NCI-H2081 treated with DMSO at 0.1 percent for 48 hours (cell line): Measurements from ENCODE around the gene LSAMP.

ENCODE experiments used
- DNase-seq: peaks from one replicate; lab custom pipeline; 2025; lab: John Stamatoyannopoulos, UW

Gene LSAMP

DNA sequence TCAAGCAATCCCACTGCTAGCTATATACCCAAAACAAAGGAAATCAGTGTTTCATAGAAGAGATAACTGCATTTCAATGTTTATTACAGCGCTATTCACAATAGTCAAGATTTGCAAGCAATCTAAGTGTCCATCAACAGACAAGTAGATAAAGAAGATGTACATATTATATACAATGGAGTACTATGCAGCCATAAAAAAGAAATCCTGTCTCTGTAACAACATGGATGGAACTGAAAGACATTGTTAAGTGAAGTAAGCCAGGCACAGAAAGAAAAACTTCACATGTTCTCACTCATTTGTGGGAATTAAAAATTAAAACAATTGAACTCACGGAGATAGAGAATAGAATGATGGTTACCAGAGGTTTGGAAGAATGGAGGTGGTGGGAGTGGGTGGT lies 89.2 kb downstream of the LSAMP start:
- no peak for DNase-seq

DNA sequence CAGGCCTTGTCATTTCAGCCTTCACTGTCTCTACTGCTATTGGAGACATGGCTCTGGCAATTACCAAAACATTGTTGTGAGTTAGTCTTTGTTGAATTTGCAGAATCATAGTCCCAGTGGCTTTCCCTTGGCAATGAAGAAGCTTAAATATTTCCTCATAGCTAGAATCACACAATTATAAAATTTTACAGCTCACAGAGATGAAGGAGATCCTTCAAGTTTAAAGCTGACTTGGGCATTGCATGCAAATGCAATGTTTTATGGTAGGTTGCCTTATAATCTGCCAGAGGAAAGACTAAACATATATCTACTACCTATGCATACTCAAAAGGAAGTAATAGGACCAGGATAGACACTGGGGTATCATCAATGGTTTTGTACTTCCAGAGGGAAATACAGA lies 90.9 kb downstream of the LSAMP start:
- DNase-seq: no peak

DNA sequence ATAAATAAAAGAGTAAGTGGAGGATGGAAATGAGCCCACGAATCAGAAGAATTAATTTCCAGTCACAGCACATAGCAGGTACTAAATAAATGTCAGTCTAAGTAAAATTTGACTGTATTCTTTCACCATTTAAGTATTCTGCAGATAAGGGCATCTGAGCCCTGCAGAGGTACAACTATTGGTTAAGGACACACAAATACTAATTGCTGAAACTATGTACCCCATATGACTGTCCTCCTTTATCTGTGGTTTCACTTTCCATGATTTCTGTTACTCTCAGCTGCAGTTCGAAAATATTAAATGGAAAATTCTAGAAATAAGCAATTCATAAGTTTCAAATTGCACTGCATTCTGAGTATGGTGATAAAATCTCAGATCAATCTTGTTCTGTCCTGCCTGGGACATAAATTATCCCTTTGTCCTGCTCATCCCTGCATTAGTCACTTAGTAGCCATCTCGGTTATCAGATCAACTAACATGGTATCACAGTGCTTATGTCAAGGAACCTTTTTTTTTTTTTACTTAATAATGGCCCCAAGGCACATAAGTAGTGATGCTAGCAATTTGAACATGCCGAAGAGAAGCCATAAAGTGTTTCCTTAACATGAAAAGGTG lies 95.1 kb downstream of the LSAMP start:
- no peak for DNase-seq

DNA sequence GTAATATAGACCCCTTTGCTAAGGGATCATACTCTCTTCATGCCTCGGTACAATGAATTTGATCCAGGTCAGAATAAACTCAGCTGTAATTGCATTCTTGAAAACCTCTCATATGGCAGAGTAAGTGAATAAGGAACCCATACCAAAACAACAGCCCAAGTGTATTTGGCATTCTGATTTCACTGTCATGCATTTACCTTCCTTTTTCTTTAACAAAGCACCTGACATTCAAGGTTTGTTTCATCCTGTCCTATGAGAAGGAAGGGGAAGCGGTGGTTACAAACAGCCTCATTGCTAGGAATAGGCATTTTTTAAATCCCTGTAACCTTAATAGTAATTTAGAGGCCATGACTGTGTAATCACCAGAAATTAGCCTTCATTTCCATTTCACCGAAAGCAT lies 97.1 kb downstream of the LSAMP start:
- DNase-seq: no peak

DNA sequence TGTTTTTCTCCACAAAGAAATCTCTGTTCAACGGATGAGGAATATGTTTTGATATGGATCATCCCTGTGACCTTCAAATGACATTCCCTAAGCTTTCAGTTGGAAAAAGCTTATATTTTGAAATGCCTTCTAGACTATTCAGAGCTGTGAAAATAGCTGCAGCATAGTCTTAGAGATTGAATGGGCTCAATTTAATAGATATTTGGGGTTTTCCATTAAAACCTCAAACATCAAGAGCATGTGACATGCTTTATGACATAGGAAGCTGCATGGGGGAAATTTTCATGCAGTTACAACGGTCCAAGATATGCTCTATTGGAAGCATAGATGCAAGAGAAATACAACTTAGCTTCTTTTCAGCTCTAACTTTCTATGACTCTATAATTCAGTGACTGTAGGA lies 102.8 kb downstream of the LSAMP start:
- DNase-seq: no peak

DNA sequence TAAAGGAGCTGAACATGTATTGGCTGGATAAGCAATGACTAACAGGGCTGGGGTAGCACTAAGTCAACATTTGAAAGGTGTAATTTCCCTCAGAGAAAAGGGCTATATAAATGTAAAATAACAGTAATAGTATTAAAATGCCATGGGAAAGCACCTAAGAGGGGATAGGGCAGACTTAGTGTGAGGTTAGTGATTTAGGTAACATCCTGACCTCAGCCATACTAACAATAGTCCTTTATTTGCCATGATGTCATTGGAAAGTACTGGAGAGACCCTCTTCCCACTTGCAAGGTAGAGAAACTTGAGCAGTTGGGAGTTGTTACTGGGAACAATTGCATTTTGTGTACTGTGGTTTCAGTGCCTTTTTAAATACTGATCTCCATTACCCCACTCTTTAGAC lies 103.4 kb downstream of the LSAMP start:
- no peak for DNase-seq

DNA sequence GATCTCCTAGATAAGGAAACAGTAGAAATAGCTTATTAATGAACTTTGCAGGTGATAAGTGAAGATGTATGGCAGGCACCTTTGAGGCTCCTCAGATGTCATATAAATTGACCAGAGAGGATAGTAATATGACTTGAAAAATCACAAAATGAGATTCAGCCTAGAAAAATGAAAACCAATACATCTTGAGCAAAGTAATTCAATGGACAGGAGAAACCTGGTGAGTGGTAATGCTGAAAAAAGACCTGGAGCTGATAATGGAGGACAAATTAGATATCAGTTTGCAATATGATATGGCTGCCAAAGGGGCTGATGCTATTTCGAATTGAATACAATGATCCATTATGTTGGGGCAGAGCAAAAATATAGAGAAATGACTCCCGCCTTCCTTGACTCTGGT lies 103.9 kb downstream of the LSAMP start:
- DNase-seq: no peak

DNA sequence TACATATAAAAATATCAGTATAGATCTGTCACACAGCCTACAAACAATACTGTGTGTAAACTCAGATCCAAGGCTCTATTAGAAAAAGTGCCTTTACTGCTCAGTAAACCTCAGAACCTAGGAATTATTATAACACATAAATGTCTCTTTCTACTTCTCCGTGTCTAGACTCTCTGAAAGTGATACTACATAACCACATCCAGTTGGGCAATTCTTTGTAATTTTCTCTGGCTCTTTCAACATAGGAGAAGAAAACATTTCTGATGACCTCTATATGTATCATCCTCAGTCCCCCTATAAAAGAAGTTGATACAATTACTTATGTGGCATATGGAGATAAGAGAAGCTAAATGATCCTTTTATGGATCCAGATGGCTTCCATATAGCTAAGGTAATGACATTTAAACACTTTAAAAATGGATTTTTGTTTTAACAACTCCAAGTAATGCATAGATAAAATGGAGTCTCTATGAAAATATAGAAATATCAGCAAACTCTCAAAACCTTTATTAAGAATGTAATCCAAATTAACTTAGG lies 104.5 kb downstream of the LSAMP start:
- DNase-seq: no peak

DNA sequence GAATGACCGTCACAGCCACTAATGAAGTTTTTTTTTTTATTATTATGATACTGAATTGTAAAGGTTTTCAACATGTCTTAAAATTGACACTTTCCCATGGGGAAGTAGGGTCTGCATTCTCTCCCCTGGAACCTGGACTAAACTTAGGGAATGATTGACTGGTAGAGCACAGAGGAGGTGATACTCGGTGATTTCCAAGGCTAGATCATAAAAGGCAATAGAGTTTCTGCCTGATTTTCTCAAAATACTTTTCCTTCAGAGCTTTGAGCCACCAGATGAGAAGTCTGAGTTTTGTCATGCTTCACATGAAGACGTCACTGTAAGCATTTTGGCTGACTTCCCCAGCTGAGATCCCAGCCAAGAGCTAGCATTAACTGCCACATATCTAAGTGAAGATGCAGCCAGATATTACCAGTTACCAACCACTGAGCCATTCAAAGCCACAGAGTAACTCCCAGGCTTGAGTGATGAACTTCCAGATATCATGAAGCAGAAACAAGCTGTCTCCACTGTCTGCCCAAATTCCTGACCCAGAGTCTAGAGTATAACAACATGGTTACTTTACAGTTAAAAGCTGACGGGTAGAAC lies 105.8 kb downstream of the LSAMP start:
- DNase-seq: no peak

DNA sequence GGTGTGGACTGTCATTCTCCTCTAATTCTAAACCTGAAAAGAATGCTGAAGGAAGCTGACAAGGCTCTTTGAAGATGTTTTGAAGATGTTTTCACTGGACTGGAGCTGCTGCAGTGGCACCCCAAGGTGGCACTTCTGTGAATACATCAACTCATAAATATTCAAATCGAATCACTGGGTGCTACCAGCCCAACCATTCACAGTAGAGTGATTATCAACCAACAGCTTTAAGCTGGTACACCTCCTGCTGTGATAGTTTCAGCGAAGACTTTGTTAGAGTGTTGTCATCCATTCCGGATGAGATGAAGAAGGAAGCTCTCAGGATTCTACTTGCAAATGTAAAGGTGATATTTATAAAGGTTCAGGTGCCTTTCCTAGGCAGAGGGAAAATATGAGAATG lies 106.6 kb downstream of the LSAMP start:
- DNase-seq: no peak

DNA sequence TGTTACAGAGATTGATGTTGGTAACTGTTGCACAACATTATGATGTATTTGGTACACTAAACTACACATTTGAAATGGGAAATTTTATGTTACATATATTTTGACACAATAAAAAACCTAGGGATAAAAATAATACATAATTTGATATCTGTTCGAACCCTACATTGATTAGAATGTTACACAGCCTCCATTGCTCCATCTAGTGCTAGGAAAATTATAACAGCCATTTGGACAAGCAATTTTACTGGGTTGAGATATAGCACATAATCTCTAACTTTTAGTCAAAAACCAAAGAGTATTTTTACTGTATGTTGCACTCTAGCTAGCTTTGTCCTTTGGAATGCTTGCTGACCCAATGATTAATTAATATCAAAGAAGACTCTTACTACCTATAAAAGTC lies 108.1 kb downstream of the LSAMP start:
- no peak for DNase-seq

DNA sequence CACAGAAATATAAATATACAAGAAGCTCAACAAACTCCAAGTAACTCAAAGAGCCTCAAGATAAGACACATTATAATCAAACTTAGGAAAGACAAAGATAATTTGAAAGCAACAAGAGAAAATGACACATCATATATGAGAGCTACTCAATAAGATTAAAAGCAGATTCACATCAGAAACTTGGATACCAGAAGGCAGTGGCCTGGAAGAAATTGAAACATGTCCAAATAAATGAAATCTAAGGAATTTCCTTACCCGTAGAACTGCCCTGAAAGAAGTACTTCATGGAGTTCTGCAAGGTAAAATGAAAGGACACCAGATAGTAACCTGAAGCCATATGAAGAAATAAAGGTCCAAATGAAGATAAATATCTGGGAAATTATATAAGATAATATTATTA lies 113.9 kb downstream of the LSAMP start:
- no peak for DNase-seq

DNA sequence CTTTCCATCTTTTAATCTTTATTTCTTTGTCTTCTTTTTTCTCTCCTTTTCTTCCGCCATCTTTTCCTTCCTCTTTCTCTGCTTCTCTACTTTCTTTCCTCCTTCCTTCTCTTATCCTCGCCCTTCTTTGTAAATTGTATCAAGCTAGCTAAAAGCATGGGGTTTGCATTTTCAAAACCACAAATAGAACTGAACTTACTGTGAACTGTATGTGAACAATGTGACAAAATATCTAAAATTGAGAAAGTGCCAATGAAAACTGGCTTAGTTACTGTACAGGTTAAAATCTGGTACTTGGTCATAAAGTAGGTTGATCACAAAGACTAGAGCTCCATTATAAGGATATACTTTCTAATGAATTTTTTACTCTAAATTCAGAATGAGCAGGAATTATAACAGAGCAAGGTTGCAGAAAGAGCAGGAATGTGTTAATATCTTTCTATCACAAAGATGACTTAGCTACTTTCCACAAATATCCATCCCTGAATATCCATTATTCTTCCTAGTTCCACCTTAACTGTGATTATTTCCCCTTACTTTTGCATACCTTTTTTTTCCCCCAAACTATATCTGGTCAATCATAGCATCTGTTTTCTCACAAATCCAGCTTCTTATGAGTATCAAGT lies 122.4 kb downstream of the LSAMP start:
- no peak for DNase-seq

DNA sequence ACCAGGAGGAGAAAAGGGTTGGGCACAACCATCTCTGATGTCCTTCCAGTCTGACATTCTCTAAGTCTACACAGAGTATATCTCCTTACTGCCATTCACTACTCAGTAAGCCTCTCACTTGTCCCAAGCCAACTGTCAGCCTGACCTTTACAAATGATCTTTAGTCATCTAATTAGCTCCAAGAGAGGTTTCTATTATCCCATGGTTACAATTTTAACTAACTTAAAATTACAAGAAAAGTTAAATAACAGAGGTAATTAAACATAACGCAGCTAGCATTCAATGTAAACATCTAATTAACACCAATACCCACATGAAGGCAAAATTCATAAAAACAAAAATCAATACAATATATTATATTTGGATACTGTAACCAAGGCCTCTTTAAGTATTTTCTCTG lies 126.9 kb downstream of the LSAMP start:
- no peak for DNase-seq

DNA sequence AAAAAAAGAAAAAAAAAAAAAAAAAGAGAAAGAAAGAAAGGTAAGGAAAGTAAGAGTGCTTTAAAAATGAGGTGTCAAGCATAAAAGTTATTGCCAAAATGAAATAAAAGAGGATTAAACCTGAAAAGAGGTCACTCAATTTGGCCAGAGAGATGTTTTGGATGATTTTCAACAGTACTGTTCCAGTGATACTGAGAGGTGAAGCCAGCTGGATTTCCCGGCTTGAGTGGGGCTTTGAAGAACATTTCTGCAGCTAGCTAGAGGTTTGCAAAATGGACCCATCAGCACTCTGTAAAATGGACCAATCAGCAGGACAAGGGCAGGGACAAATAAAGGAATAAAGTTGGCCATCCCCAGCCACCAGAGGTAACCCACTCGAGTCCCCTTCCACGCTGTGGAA lies 128.5 kb downstream of the LSAMP start:
- no peak for DNase-seq

DNA sequence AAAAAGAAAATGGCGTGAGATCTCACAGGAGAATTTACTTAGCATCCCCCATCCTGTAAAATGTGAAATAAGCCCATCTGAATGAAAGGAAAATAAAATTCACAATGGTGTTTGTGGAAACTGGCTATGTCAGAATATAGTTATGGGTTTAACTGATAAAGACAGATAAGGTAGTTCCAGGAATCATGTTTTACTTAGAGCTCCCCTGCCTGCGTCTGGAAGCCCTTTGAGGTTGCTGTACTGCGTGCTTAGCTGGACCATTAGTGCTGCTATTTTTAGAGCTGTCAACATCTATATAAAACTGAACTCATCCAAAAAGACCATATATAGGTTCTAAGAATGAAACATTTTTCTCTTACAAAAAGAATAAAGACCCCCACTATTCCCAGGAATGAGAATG lies 130.8 kb downstream of the LSAMP start:
- DNase-seq: no peak

DNA sequence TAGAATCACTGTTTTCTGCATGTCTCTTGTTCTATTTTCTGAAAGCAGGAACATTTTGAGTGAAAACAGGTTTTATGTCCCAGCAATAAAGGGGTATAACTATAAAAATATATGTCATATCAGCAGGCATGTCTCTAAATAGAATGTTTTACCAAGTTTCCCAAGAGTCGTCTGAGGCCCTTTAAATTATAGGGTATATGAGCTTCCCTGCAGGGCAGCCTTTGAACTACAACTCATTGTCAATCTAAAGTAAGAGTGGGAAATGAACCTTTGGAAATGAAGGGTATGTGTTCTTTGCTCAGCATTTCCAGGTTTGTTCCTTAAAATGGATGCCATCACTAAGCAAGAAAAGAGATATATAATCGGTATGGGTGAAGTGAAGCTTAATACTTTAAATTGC lies 138.6 kb downstream of the LSAMP start:
- no peak for DNase-seq

DNA sequence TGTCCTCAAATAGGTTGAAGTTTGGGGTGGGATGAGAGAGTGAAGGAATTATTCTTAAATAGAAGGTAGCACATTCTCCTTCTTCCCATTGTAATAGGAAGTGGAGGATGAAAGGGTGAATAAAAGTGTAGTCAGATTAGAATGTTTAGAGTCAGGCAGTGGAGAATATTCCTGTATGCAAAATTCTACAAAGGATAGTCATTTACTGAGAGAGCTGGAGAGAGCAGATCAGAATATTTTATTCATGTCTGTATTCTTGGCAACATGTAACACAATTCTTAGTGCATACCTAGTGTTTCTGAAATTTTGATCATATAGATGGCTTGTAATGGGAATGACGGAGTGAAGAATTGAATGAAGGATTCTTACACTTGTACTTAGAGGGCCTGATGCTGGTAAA lies 139.1 kb downstream of the LSAMP start:
- DNase-seq: no peak

DNA sequence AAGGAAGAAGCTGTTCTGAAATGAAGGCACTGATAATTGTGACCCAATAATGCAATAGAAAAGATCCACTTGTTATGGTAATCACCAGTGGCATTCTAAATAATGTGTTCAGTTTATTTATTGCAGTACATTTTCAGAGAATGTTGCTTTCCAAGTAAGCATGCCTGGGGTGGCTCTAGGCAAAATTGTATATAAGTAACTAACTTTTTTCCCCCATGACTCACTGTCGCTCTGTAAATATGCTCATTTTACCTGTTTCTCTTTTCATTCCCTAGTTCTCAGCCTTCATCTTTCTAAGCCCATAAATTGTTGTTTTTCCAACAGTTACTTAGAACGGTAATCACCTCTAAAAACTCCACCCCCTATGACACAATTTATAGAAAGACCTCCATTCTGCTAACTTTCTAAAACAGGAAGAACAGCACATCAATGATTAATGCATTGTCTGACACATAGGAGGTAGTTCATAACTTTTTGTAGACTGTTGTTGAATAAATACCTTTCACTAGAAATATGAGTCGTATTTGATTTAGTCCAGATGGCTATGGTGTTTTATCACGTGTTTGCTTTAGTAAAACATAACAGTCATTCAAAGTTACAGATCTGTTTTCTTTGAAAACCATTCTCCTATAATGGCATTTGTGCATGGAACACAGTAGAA lies 143.1 kb downstream of the LSAMP start:
- no peak for DNase-seq

DNA sequence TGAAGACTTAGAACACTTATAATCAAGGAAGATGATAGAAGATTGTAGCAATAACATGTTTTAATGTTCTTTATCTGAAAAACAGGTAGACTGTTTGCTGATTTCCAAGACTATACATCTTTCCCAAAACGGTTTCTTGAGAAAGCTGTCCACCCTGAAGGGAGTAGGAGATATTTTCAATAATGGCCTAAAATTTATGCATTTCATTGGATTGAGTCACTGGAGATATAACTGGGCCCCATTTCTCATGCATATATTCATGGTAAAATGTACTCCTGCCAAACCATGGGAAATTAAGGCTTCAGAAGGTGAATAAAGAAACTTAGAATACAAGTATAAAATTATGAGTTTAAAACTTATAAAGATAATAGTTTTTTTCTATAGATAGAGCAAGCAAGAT lies 143.9 kb downstream of the LSAMP start:
- DNase-seq: no peak

DNA sequence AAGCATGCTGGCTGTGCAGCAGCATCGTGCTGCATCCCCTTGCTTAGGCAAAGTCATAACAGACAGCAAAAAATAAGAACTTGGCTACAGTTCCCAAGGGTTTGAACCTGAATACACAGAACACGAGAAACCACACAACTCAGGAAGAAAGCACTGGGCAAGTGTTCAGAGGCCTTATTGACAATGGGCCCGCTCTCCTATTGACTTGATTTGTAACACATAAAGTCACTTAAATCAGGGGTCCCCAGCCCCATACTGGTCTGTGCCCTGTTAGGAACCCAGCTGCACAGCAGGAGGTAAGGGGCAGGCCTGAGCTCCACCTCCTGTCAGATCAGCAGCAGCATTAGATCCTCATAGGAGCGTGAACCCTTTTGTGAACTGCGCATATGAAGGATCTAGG lies 145.1 kb downstream of the LSAMP start:
- no peak for DNase-seq

DNA sequence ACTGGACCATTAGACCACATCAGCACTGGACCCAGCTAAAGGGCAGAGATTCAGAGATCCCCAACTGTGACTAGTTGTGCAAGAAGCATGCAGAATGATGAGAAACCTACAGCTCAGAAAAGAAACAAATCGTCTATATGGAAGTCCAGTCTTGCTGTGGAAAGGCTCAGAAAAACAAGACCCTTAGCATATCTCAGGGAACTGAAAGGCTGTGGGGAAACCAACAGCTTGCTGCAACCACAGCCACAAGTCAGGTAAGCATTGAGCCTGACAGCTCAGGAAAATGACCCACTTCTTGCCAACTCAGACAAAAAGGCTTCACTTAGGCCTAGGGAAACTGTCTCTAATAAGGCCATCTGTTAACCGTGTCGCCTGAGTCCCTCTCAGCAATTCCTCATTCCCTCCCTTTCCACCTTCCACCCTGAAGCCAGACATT lies 145.6 kb downstream of the LSAMP start:
- DNase-seq: no peak

DNA sequence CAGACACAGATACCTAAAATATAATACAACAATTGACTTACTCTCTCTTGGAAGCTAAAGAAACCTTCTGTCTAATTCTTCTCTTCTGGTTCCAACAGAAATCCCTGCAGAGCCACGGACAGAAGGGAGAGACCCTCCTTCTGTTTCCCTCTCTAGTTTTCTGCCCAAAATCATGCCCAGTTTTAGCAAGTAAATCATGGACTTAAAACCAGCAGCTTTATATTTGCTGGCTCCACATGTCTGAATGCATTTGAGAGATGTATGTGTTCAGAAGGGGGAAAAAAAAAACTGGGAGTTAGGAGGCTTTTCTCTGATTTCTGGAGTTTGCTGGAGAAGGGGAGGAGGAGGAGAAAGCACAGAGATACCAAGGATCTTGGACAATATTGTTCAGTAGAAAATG lies 147.1 kb downstream of the LSAMP start:
- DNase-seq: no peak
